A549 treated with CpdA at 1 μM for 4 hours (cell line): ENCODE data around the gene DLAT. TPM values are rescaled to one million over a fixed set of nuclear protein-coding genes. Genes with fewer than 3 reads are reported as not detected.

Experiments used
- total RNA-seq: library from RNA; stranded (reverse); fragments of 200-300 nt; extraction: Qiagen RNA extraction; gene quantifications from 5 replicates; pipeline ENCODE4 v1.2.3, GENCODE V29; 2022; ENCODE audit warnings: low read depth

Gene DLAT
- total RNA-seq: 24.1 to 33.2 TPM (median 27.0 TPM) in 5 replicates

GRCh38 chr11:112024773-112025678 lies at the start of gene DLAT:
TSS of gene DLAT (plus strand) at chr11:112025408. CDS start at chr11:112025473, 65 bp downstream.

DNA sequence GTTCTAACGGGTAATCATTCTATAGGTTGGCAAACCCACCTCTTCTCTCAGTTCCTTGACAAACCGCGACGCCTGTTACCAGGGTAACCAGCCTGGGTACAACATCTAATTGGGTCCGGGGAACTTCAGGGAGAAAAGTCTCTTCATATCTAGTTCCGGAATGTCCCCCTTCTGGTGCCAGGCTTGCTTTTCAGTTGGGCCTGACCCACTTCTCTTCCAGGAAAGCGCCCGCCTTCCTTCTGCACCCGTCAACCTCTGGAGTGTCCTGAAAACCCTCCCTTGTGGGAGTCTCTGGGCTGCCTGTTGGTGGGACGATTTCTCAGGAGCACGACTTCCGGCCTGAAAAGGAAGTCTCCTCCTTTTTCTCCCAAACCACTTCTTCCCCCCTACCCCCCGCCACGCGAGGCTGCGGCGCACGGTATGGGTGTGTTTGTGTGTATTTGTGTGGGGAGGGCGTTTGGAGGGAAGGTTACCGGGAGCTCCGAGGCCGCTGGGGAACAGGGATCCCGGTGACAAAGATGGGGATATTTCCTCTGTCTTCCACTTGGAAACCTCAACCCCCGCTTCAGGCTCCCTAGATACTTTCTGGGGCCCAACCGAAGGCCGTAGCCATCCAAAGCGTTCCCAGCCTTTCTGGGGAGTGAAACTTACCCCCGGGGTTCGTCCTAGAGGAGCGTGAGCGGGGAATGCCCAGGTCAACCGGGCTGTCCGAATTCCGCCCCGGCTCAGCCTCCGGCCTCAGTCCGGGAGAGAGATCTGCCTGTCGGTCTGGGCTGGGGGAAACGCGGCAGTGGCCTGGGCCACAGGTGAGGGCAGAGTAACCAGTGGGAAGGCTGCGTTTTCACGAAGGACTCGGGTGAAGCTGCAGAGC lies 49.0 kb downstream of the DLAT start, which contains the start of the genes NKAPD1 and PIH1D2:
NKAPD1 (plus strand) TSS at position 359 of the 871 bp plus-strand sequence. CDS start 1,276 bp downstream, outside the sequence.
PIH1D2 (minus strand) TSS at position 77 of the 871 bp plus-strand sequence. CDS start 843 bp downstream, outside the sequence.

GRCh38 chr11:112086422-112087191 lies 61.4 kb downstream of the DLAT start, which contains the start of the genes SDHD and TIMM8B:
TSS of gene SDHD (plus strand) at chr11:112086873. CDS start at chr11:112086908, 35 bp downstream.
TSS of gene TIMM8B (minus strand) at chr11:112086756. CDS start at chr11:112086723, 33 bp downstream.

Other genes starting within 250 kb of the DLAT start
- 18.5 to 24.5 TPM (median 19.5 TPM) in 5 replicates for gene ALG9, start 153.8 kb upstream of the DLAT start, total RNA-seq
- gene FDXACB1, start 146.2 kb upstream of the DLAT start, total RNA-seq: 1.5 to 2.0 TPM (median 1.7 TPM) in 5 replicates
- gene CFAP68, start 145.9 kb upstream of the DLAT start, total RNA-seq: 29.9 to 36.9 TPM (median 32.5 TPM) in 5 replicates
- gene CRYAB, start 113.6 kb upstream of the DLAT start, total RNA-seq: 4.1 to 11.8 TPM (median 5.7 TPM) in 5 replicates
- not detected in 5 replicates for gene HSPB2, start 112.7 kb upstream of the DLAT start, total RNA-seq
- not detected in 5 replicates for gene C11orf52, start 106.5 kb upstream of the DLAT start, total RNA-seq
- gene DIXDC1, start 88.1 kb upstream of the DLAT start, total RNA-seq: 3.1 to 4.8 TPM (median 4.4 TPM) in 5 replicates
- gene PIH1D2, start 48.6 kb downstream of the DLAT start, total RNA-seq: 0.71 to 1.4 TPM (median 1.1 TPM) in 5 replicates
- 13.2 to 19.3 TPM (median 13.8 TPM) in 5 replicates for gene NKAPD1, start 48.9 kb downstream of the DLAT start, total RNA-seq
- 65.4 to 79.6 TPM (median 72.5 TPM) in 5 replicates for gene TIMM8B, start 61.3 kb downstream of the DLAT start, total RNA-seq
- 62.4 to 88.2 TPM (median 65.8 TPM) in 5 replicates for gene SDHD, start 61.5 kb downstream of the DLAT start, total RNA-seq
- gene IL18, start 138.7 kb downstream of the DLAT start, total RNA-seq: 83.8 to 101 TPM (median 94.5 TPM) in 5 replicates
- not detected in 5 replicates for gene TEX12, start 142.0 kb downstream of the DLAT start, total RNA-seq
- 0.79 to 1.3 TPM (median 0.95 TPM) in 5 replicates for gene BCO2, start 150.1 kb downstream of the DLAT start, total RNA-seq
- 29.3 to 33.8 TPM (median 30.9 TPM) in 5 replicates for gene PTS, start 201.0 kb downstream of the DLAT start, total RNA-seq
- not detected in 5 replicates for gene PLET1, start 235.5 kb downstream of the DLAT start, total RNA-seq